Superior temporal gyrus (tissue), 1 donor: ENCODE measurements around the gene AGMO.

Experiments
- DNase-seq: peaks from one replicate; pipeline ENCODE4 v3.0.0-alpha.2; 2016; ENCODE audit errors: extremely low spot score

AGMO gene

GRCh38 chr7:15459018-15459615 lies 102.7 kb downstream of the AGMO start:
- no peak for DNase-seq

- DNase-seq, result no peak
These were observed 103.5 kb downstream of the AGMO start for GRCh38 chr7:15457990-15458955.

GRCh38 chr7:15452670-15453069 lies 109.1 kb downstream of the AGMO start:
- DNase-seq, result no peak

- no peak for DNase-seq
These were observed 115.1 kb downstream of the AGMO start for GRCh38 chr7:15446722-15447121.

- DNase-seq, result no peak
These were observed 115.5 kb downstream of the AGMO start for GRCh38 chr7:15446280-15446679.

GRCh38 chr7:15441915-15442314 lies 119.9 kb downstream of the AGMO start:
- no peak for DNase-seq

- DNase-seq, result no peak
These were observed 121.3 kb downstream of the AGMO start for GRCh38 chr7:15440482-15440881.

GRCh38 chr7:15439853-15440252 lies 122.0 kb downstream of the AGMO start:
- no peak for DNase-seq

- DNase-seq, result no peak
These were observed 128.7 kb downstream of the AGMO start for GRCh38 chr7:15433151-15433550.

- DNase-seq, result no peak
These were observed 130.9 kb downstream of the AGMO start for GRCh38 chr7:15430911-15431310.

- DNase-seq, result no peak
These were observed 131.6 kb downstream of the AGMO start for GRCh38 chr7:15430191-15430590.

GRCh38 chr7:15424468-15424867 lies 137.3 kb downstream of the AGMO start:
- no peak for DNase-seq

GRCh38 chr7:15419596-15419995 lies 142.2 kb downstream of the AGMO start:
- no peak for DNase-seq

GRCh38 chr7:15418264-15418663 lies 143.6 kb downstream of the AGMO start:
- DNase-seq, result no peak

- DNase-seq, result no peak
These were observed 144.3 kb downstream of the AGMO start for GRCh38 chr7:15417341-15417988.

GRCh38 chr7:15411019-15411418 lies 150.8 kb downstream of the AGMO start:
- DNase-seq, result no peak

GRCh38 chr7:15407910-15408309 lies 153.9 kb downstream of the AGMO start:
- DNase-seq, result no peak

GRCh38 chr7:15403751-15404150 lies 158.1 kb downstream of the AGMO start:
- no peak for DNase-seq

- DNase-seq, result no peak
These were observed 158.5 kb downstream of the AGMO start for GRCh38 chr7:15403315-15403714.

GRCh38 chr7:15402436-15403136 lies 159.2 kb downstream of the AGMO start:
- no peak for DNase-seq

- DNase-seq, result no peak
These were observed 161.4 kb downstream of the AGMO start for GRCh38 chr7:15400440-15400839.

- no peak for DNase-seq
These were observed 162.4 kb downstream of the AGMO start for GRCh38 chr7:15399441-15399840.
